DOHH2 (cell line): ENCODE data around the gene PDE8A.

ENCODE experiments used
- EZH2phosphoT487 ChIP-seq: fragments of 200-600 bp; sonication (generic); IDR thresholded peaks from 2 replicates; pipeline ENCODE4 v1.6.1; 2017; ENCODE audit warnings: borderline replicate concordance, mild to moderate bottlenecking, antibody characterized with exemption, low read length, moderate library complexity, mixed read lengths
- TF ChIP-seq, protein P1 (sequence below): fragments of 200-600 bp; sonication (generic); IDR thresholded peaks from one replicate; pipeline ENCODE4 v1.5.1; 2014; ENCODE audit warnings: antibody characterized with exemption, mild to moderate bottlenecking, low read depth, low read length; ENCODE audit not compliant: poor library complexity, severe bottlenecking

GRCh38 chr15:85048430-85048829 lies 66.8 kb downstream of the PDE8A start:
- TF ChIP-seq, protein P1, sequence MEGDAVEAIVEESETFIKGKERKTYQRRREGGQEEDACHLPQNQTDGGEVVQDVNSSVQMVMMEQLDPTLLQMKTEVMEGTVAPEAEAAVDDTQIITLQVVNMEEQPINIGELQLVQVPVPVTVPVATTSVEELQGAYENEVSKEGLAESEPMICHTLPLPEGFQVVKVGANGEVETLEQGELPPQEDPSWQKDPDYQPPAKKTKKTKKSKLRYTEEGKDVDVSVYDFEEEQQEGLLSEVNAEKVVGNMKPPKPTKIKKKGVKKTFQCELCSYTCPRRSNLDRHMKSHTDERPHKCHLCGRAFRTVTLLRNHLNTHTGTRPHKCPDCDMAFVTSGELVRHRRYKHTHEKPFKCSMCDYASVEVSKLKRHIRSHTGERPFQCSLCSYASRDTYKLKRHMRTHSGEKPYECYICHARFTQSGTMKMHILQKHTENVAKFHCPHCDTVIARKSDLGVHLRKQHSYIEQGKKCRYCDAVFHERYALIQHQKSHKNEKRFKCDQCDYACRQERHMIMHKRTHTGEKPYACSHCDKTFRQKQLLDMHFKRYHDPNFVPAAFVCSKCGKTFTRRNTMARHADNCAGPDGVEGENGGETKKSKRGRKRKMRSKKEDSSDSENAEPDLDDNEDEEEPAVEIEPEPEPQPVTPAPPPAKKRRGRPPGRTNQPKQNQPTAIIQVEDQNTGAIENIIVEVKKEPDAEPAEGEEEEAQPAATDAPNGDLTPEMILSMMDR = no peak
- no peak for TF ChIP-seq EZH2phosphoT487
